K562 (cell line): ENCODE measurements around the gene OR52I2. TPM values are rescaled to one million over a fixed set of nuclear protein-coding genes. Genes with fewer than 3 reads are reported as not detected.

Source experiments
- ATAC-seq: fragments of 200-7000 bp; cut with Tn5 transposase; 3 replicates; pipeline ENCODE4 v1.9.1; 2020; ENCODE audit warnings: moderate library complexity
- BruUV-seq: library from RNA; stranded (reverse); fragments of 400-500 nt; replicated peaks from 2 replicates; lab custom pipeline; 2021; lab: Mats Ljungman, UMichigan
- CTCF ChIA-PET: fragments of 300-600 bp; formaldehyde crosslinking; extraction: SDS; loops from one replicate; lab custom pipeline; 2021; ENCODE audit warnings: low intra/inter-chr PET ratio; lab: Yijun Ruan, JAX
- POLR2A ChIA-PET: fragments of 300-600, 350-650 bp; sonication (Branson Sonifier 250); formaldehyde crosslinking; extraction: SDS; loops from one replicate; lab custom pipeline; 2021; ENCODE audit warnings: antibody characterized with exemption, inconsistent platforms; lab: Yijun Ruan, JAX
- DNase-seq, 4 experiments: peaks; one replicate each; pipeline versions ENCODE4 v3.0.0 to v3.0.0-alpha.2; 2011 to 2018; ENCODE audit warnings: low spot score in 3 of 4, mixed read lengths in 3 of 4; ENCODE audit errors: extremely low read depth in 1 of 4
- FAIRE-seq: peaks from 2 replicates; lab custom pipeline; 2011; peaks lifted over from hg19 to GRCh38; lab: Jason Lieb, UNC
- H2AFZ ChIP-seq: 2 replicates; pipeline ENCODE4 v1.6.0; 2011; ENCODE audit warnings: low read depth, low read length, control low read depth, inconsistent platforms
- H3K27ac ChIP-seq: fragments of 200-600 bp; 3 replicates; pipeline ENCODE4 v1.8.0; 2011; ENCODE audit warnings: low read depth, mild to moderate bottlenecking, control low read depth, inconsistent platforms, low read length, moderate library complexity, mixed read lengths; ENCODE audit errors: extremely low read depth
- H3K27me3 ChIP-seq, 2 experiments: fragments of 300-600 bp in 1 of 2; 2 replicates in 1 of 2; 3 replicates in 1 of 2; pipeline versions ENCODE4 v1.6.0 to v1.8.0; 2011; ENCODE audit warnings: inconsistent platforms in 2 of 2, low read length in 2 of 2, mild to moderate bottlenecking in 1 of 2, mixed read lengths in 1 of 2, moderate library complexity in 1 of 2; ENCODE audit not compliant: control insufficient read depth in 2 of 2, insufficient read depth in 2 of 2
- H3K36me3 ChIP-seq: fragments of 300-600 bp; 3 replicates; pipeline ENCODE4 v1.8.0; 2011; ENCODE audit warnings: mild to moderate bottlenecking, low read length, inconsistent platforms; ENCODE audit not compliant: control insufficient read depth, insufficient read depth
- H3K4me1 ChIP-seq, 2 experiments: fragments of 200-600 bp in 1 of 2; replicated peaks in 1 of 2; 2 replicates in 1 of 2; 3 replicates in 1 of 2; pipeline versions ENCODE4 v1.5.1 to v1.8.0; 2011; ENCODE audit warnings: inconsistent platforms in 2 of 2, low read length in 2 of 2, mild to moderate bottlenecking in 1 of 2, mixed read lengths in 1 of 2, moderate library complexity in 1 of 2; ENCODE audit not compliant: control insufficient read depth in 2 of 2, insufficient read depth in 2 of 2
- H3K4me2 ChIP-seq: 2 replicates; pipeline ENCODE4 v1.6.1; 2011; ENCODE audit warnings: low read length, control low read depth, inconsistent platforms, mixed read lengths; ENCODE audit not compliant: insufficient read depth
- H3K4me3 ChIP-seq: fragments of 200-600 bp; sonication (generic), shearing (Covaris generic); 2 replicates; pipeline ENCODE4 v1.5.1; 2016; ENCODE audit warnings: control low read depth, inconsistent platforms
- H3K79me2 ChIP-seq: fragments of 200-600 bp; 3 replicates; pipeline ENCODE4 v1.8.0; 2011; ENCODE audit warnings: low read length, inconsistent platforms; ENCODE audit not compliant: control insufficient read depth, insufficient read depth
- H3K9ac ChIP-seq, 2 experiments: 2 replicates each; pipeline versions ENCODE4 v1.6.0 to v1.6.1; 2011; ENCODE audit warnings: low read depth in 2 of 2, low read length in 2 of 2, control low read depth in 1 of 2, inconsistent platforms in 1 of 2, mild to moderate bottlenecking in 1 of 2, mixed read lengths in 1 of 2; ENCODE audit not compliant: insufficient read depth in 1 of 2
- H3K9me1 ChIP-seq: one replicate; pipeline ENCODE4 v1.6.0; 2011; ENCODE audit warnings: inconsistent platforms, mild to moderate bottlenecking, low read length, moderate library complexity; ENCODE audit not compliant: control insufficient read depth, insufficient read depth
- H3K9me3 ChIP-seq: replicated peaks from 2 replicates; pipeline ENCODE4 v1.5.1; 2011; ENCODE audit warnings: low read depth, low read length, inconsistent platforms; ENCODE audit not compliant: control insufficient read depth, insufficient read depth
- H4K20me1 ChIP-seq: replicated peaks from 2 replicates; pipeline ENCODE4 v1.6.1; 2011; ENCODE audit warnings: low read length, inconsistent platforms, mixed read lengths; ENCODE audit not compliant: control insufficient read depth, insufficient read depth
- CBFA2T2 ChIP-seq: fragments of 450-650 bp; conservative IDR thresholded peaks from 2 replicates; pipeline ENCODE4 v1.6.1; 2017; ENCODE audit warnings: mild to moderate bottlenecking
- DMBX1 ChIP-seq: fragments of 250-450 bp; sonication (Bioruptor Pico); IDR thresholded peaks from 2 replicates; pipeline ENCODE4 v1.8.0; 2022; ENCODE audit warnings: inconsistent platforms, mild to moderate bottlenecking, moderate library complexity, borderline replicate concordance
- DPF2 ChIP-seq: fragments of 450-650 bp; IDR thresholded peaks from 2 replicates; pipeline ENCODE4 v1.6.1; 2016
- E2F5 ChIP-seq: sonication (generic); formaldehyde crosslinking; IDR thresholded peaks from 2 replicates; pipeline ENCODE4 v1.8.0; 2022; ENCODE audit warnings: mild to moderate bottlenecking, missing genetic modification reagents
- HES1 ChIP-seq: fragments of 450-650 bp; IDR thresholded peaks from 2 replicates; pipeline ENCODE4 v1.6.1; 2016; ENCODE audit warnings: low read depth, mild to moderate bottlenecking, moderate library complexity
- HNRNPH1 ChIP-seq: fragments of 200-400 bp; formaldehyde crosslinking; optimal IDR thresholded peaks from 2 replicates; pipeline ENCODE3; 2017; ENCODE audit warnings: low read depth, mild to moderate bottlenecking, low read length, moderate library complexity
- MTF1 ChIP-seq: fragments of 250-450 bp; sonication (Bioruptor Pico); IDR thresholded peaks from 2 replicates; pipeline ENCODE4 v1.9.0; 2021; ENCODE audit warnings: moderate library complexity, mild to moderate bottlenecking, inconsistent platforms, borderline replicate concordance
- PCBP1 ChIP-seq: fragments of 200-400 bp; formaldehyde crosslinking; IDR thresholded peaks from 2 replicates; pipeline ENCODE4 v1.6.1; 2018; ENCODE audit warnings: mild to moderate bottlenecking, low read depth, low read length; ENCODE audit not compliant: poor library complexity, severe bottlenecking
- RBM22 ChIP-seq: fragments of 200-400 bp; formaldehyde crosslinking; IDR thresholded peaks from 2 replicates; pipeline ENCODE4 v1.6.1; 2018; ENCODE audit warnings: low read length, low read depth; ENCODE audit not compliant: poor library complexity, severe bottlenecking
- ZNF395 ChIP-seq: fragments of 200-800 bp; sonication (Bioruptor generic); IDR thresholded peaks from 2 replicates; pipeline ENCODE4 v1.6.1; 2017; ENCODE audit warnings: missing genetic modification characterization, missing compliant biosample characterization
- ZNF445 ChIP-seq: fragments of 250-450 bp; sonication (Bioruptor Pico); IDR thresholded peaks from 2 replicates; pipeline ENCODE4 v1.4.0; 2020; ENCODE audit warnings: low read depth, mild to moderate bottlenecking, moderate library complexity
- ZNF507 ChIP-seq: conservative IDR thresholded peaks from 2 replicates; pipeline ENCODE4 v1.6.1; 2017; ENCODE audit warnings: missing genetic modification characterization, missing compliant biosample characterization
- ZNF589 ChIP-seq: fragments of 200-800 bp; sonication (Bioruptor generic); IDR thresholded peaks from 2 replicates; pipeline ENCODE4 v1.6.1; 2016; ENCODE audit warnings: low read depth, missing genetic modification characterization, missing compliant biosample characterization
- ZNF699 ChIP-seq: fragments of 250-450 bp; sonication (Bioruptor Pico); IDR thresholded peaks from 2 replicates; pipeline ENCODE4 v1.8.0; 2021; ENCODE audit warnings: mild to moderate bottlenecking, moderate library complexity; ENCODE audit not compliant: insufficient replicate concordance
- ZNF77 ChIP-seq: fragments of 250-450 bp; sonication (Bioruptor Pico); IDR thresholded peaks from 2 replicates; pipeline ENCODE4 v1.5.0; 2020
- WGBS: fragments of 100-300 bp; shearing (Covaris generic); methylation state at CpG from one replicate; pipeline ENCODE4 v1.1.6; 2016; ENCODE audit warnings: low coverage, mixed read lengths; ENCODE audit not compliant: insufficient coverage; ENCODE audit errors: missing lambda C conversion rate; 5-methylcytosine and 5-hydroxymethylcytosine counted together
- in situ Hi-C: fragments of 300-500 bp; cut with MboI; formaldehyde crosslinking; loops from 4 replicates; pipeline ENCODE4 v1.15.0; 2018; ENCODE audit warnings: inconsistent platforms, mixed read lengths
- intact Hi-C: fragments of 100-400 bp; cut with micrococcal nuclease; formaldehyde crosslinking; loops from 2 replicates; pipeline ENCODE4 v1.14.2; 2022
- polyA plus RNA-seq, 8 experiments: library from polyadenylated mRNA; depleted of rRNA in 4 of 8; stranded (reverse) in 5 of 8; unstranded in 3 of 8; fragments of >200 nt; fragmentation: Nextera tagmentation in 2 of 8; fragmentation: Illumina TruSeq in 1 of 8; extraction: Ambion mirVana in 2 of 8; extraction: Trizol in 1 of 8; gene quantifications; 2 replicates each; pipeline versions ENCODE4 v1.2.1 to v1.2.3, GENCODE V29; 2011 to 2014; ENCODE audit warnings: inconsistent platforms in 1 of 8, missing spikeins in 1 of 8
- total RNA-seq, 7 experiments: library from RNA; depleted of rRNA in 6 of 7; stranded (reverse); fragments of >200 nt in 6 of 7; fragmentation: Illumina TruSeq in 2 of 7; extraction: Trizol in 2 of 7; gene quantifications; 2 replicates each; pipeline versions ENCODE4 v1.2.1 to v1.2.3, GENCODE V29; 2011 to 2021; ENCODE audit warnings: low replicate concordance in 1 of 7

OR52I2 gene
- total and polyA plus RNA-seq, 9 of the 15 experiments (the other 6 are each of a cell fraction or from before 2014, with no cell fraction given): not detected

- TF ChIP-seq ZNF395 (no peak), E2F5 (CRISPR knock-in tag) (no peak)
- TF ChIP-seq, all 486 proteins: peak for 0
Observed at GRCh38 chr11:4546878-4547277, 34.7 kb upstream of the OR52I2 start (continued).

GRCh38 chr11:4547416-4547815 is 34.1 kb upstream of the OR52I2 start:
- CTCF ChIA-PET: no interaction called here
- H3K4me3 ChIP-seq: no peak overlapping the region
- H2AFZ ChIP-seq: no peak overlapping the region
- DNase-seq (no peak), ATAC-seq (no peak), FAIRE-seq (no peak)
- in situ Hi-C loops (loop anchor here (10.0 kb wide), 1 partner anchor 363 kb away; no protein-coding TSS in a partner anchor), intact Hi-C loops (no loop called here)
- H3K27ac ChIP-seq: no peak overlapping the region
- whole genome bisulfite sequencing: 0% methylated on average over 4 of the region's 4 CpGs
- POLR2A ChIA-PET: no interaction called here
- no peak overlapping the region for H3K4me2 ChIP-seq
- no peak for TF ChIP-seq DMBX1
- no peak for TF ChIP-seq HES1
- TF ChIP-seq HNRNPH1: no peak
- TF ChIP-seq DPF2: no peak
- TF ChIP-seq ZNF77: no peak
- TF ChIP-seq MTF1 (CRISPR knock-in tag): no peak
- no peak for TF ChIP-seq ZNF589 (CRISPR knock-in tag)
- TF ChIP-seq CBFA2T2: no peak
- TF ChIP-seq ZNF445 (CRISPR knock-in tag): no peak
- no peak for TF ChIP-seq ZNF699
- no peak for TF ChIP-seq ZNF507
- TF ChIP-seq RBM22: no peak
- no peak for TF ChIP-seq PCBP1
- H3K36me3 ChIP-seq: no peaks in the 10 kb centered on the region
- no peaks in the 10 kb centered on the region for H4K20me1 ChIP-seq
- no peaks in the 10 kb centered on the region for H3K9me1 ChIP-seq
- H3K79me2 ChIP-seq: no peaks in the 10 kb centered on the region
- no peaks in the 10 kb centered on the region for H3K4me1 ChIP-seq
- BruUV-seq: no TSS peak
- peaks cover 0 to 11% of the 10 kb centered on the region in 2 experiments; a peak in 2 of 5 replicates for H3K27me3 ChIP-seq
- no peaks in the 10 kb centered on the region for H3K9me3 ChIP-seq
- no peak overlapping the region for H3K9ac ChIP-seq
